Measurements from ENCODE around the gene LRRD1.
A peak's percentile ranks its signal among the peaks of the same experiment; 100 is the strongest.
"Not testable (repeated sequence)": the region's sequence is repeated elsewhere in the genome, so short reads cannot be mapped to it uniquely, and the experiment has no call there.

Gene LRRD1

GRCh38 chr7:92141161-92141560, 37.8 kb downstream of the LRRD1 start:
- DNase-seq (ENCODE audit: low read depth): no peak

GRCh38 chr7:92137557-92137956, 41.4 kb downstream of the LRRD1 start:
- no peak for DNase-seq (ENCODE audit: low read depth)

- no peak for DNase-seq (ENCODE audit: low read depth)
Observed at GRCh38 chr7:92135052-92135889, 43.7 kb downstream of the LRRD1 start.

- peak; percentile 85 for DNase-seq (ENCODE audit: low read depth)
Observed at GRCh38 chr7:92134271-92135051, 44.5 kb downstream of the LRRD1 start, which contains the start of gene CYP51A1. Gene CYP51A1 (minus strand): TSS chr7:92134477. CDS start chr7:92134364, 113 bp downstream.

GRCh38 chr7:92133737-92134270, 45.1 kb downstream of the LRRD1 start:
- DNase-seq (ENCODE audit: low read depth): peak; percentile 45

GRCh38 chr7:92133133-92133736, 45.7 kb downstream of the LRRD1 start:
- no peak for DNase-seq (ENCODE audit: low read depth)

- no peak for DNase-seq (ENCODE audit: low read depth)
Observed at GRCh38 chr7:92131764-92132330, 47.1 kb downstream of the LRRD1 start.

- no peak for DNase-seq (ENCODE audit: low read depth)
Observed at GRCh38 chr7:92131093-92131492, 47.8 kb downstream of the LRRD1 start.

GRCh38 chr7:92121681-92122080, 57.3 kb downstream of the LRRD1 start:
- no peak for DNase-seq (ENCODE audit: low read depth)

GRCh38 chr7:92119213-92119759, 59.7 kb downstream of the LRRD1 start:
- no peak for DNase-seq (ENCODE audit: low read depth)

- no peak for DNase-seq (ENCODE audit: low read depth)
Observed at GRCh38 chr7:92116949-92117348, 62.0 kb downstream of the LRRD1 start.

GRCh38 chr7:92115821-92116220, 63.1 kb downstream of the LRRD1 start:
- DNase-seq (ENCODE audit: low read depth): no peak

GRCh38 chr7:92110857-92111256, 68.1 kb downstream of the LRRD1 start:
- no peak for DNase-seq (ENCODE audit: low read depth)

- DNase-seq (ENCODE audit: low read depth): no peak
Observed at GRCh38 chr7:92108821-92109220, 70.1 kb downstream of the LRRD1 start.

GRCh38 chr7:92102862-92103261, 76.1 kb downstream of the LRRD1 start:
- DNase-seq (ENCODE audit: low read depth): not testable (repeated sequence)

- no peak for DNase-seq (ENCODE audit: low read depth)
Observed at GRCh38 chr7:92100534-92100933, 78.4 kb downstream of the LRRD1 start.

GRCh38 chr7:92095380-92095779, 83.6 kb downstream of the LRRD1 start:
- no peak for DNase-seq (ENCODE audit: low read depth)

All from stimulated activated CD8-positive, alpha-beta memory T cell treated with anti-CD3 and anti-CD28 coated beads, Interleukin-4, amount 100 ng/mL, for 24 hours (primary cell).